GM12878 (cell line): ENCODE measurements around the gene LIF. TPM values are rescaled to one million over a fixed set of nuclear protein-coding genes. Genes with fewer than 3 reads are reported as not detected.
A peak's percentile ranks its signal among the peaks of the same experiment; 100 is the strongest.

ENCODE experiments used
- ASH2L ChIP-seq: fragments of 300-600, 200-600 bp; sonication (generic); IDR thresholded peaks from 2 replicates; pipeline ENCODE4 v1.6.1; 2017; ENCODE audit warnings: low read depth, mild to moderate bottlenecking, borderline replicate concordance
- BRCA1 ChIP-seq: IDR thresholded peaks from 2 replicates; pipeline ENCODE4 v1.6.1; 2011; ENCODE audit warnings: low read depth, low read length, improper control_type of control experiment
- CTCF ChIP-seq, 3 experiments: IDR thresholded peaks in 2 of 3; conservative IDR thresholded peaks in 1 of 3; 2 replicates each; pipeline ENCODE4 v1.5.1; 2011; ENCODE audit warnings: low read depth in 3 of 3, low read length in 3 of 3, mild to moderate bottlenecking in 3 of 3, control low read depth in 2 of 3, moderate library complexity in 2 of 3, inconsistent platforms in 1 of 3, mixed read lengths in 1 of 3; ENCODE audit not compliant: control insufficient read depth in 2 of 3, insufficient read depth in 1 of 3; ENCODE audit errors: extremely low read depth in 1 of 3
- E2F4 ChIP-seq: IDR thresholded peaks from 2 replicates; pipeline ENCODE4 v1.6.1; 2012; ENCODE audit warnings: low read depth, low read length, improper control_type of control experiment
- GATAD2B ChIP-seq: fragments of 450-650 bp; conservative IDR thresholded peaks from 2 replicates; pipeline ENCODE4 v1.6.1; 2017; ENCODE audit warnings: low read depth, mild to moderate bottlenecking, moderate library complexity
- HDAC2 ChIP-seq: fragments of 200-600 bp; sonication (generic); IDR thresholded peaks from 2 replicates; pipeline ENCODE4 v1.6.1; 2017
- IKZF2 ChIP-seq, 2 experiments: fragments of 450-650 bp; IDR thresholded peaks; 2 replicates each; pipeline ENCODE4 v1.6.1; 2017; ENCODE audit warnings: mild to moderate bottlenecking in 2 of 2, moderate library complexity in 2 of 2
- IRF5 ChIP-seq: fragments of 450-650 bp; IDR thresholded peaks from 2 replicates; pipeline ENCODE4 v1.6.1; 2017; ENCODE audit warnings: borderline replicate concordance
- MXI1 ChIP-seq: fragments of 150-350 bp; IDR thresholded peaks from 2 replicates; pipeline ENCODE4 v1.6.1; 2011; ENCODE audit warnings: low read depth, mild to moderate bottlenecking, inconsistent platforms, low read length, improper control_type of control experiment
- NFYB ChIP-seq: IDR thresholded peaks from 2 replicates; pipeline ENCODE4 v1.6.1; 2011; ENCODE audit warnings: low read depth, mild to moderate bottlenecking, low read length, improper control_type of control experiment, moderate library complexity; ENCODE audit not compliant: insufficient read depth
- NR2C1 ChIP-seq: fragments of 450-650 bp; IDR thresholded peaks from 2 replicates; pipeline ENCODE4 v1.6.1; 2017; ENCODE audit warnings: antibody characterized with exemption, mild to moderate bottlenecking, moderate library complexity
- RAD51 ChIP-seq: fragments of 450-650 bp; IDR thresholded peaks from 2 replicates; pipeline ENCODE4 v1.6.1; 2016; ENCODE audit warnings: moderate library complexity, mild to moderate bottlenecking, inconsistent platforms
- SKIL ChIP-seq: fragments of 450-650 bp; IDR thresholded peaks from 2 replicates; pipeline ENCODE4 v1.6.1; 2017; ENCODE audit warnings: mild to moderate bottlenecking, low read depth, inconsistent platforms; ENCODE audit not compliant: poor library complexity, severe bottlenecking
- SREBF1 ChIP-seq: IDR thresholded peaks from 2 replicates; pipeline ENCODE4 v1.6.1; 2012; ENCODE audit warnings: mild to moderate bottlenecking, low read length
- ZBTB33 ChIP-seq: fragments of 450-650 bp; IDR thresholded peaks from 2 replicates; pipeline ENCODE4 v1.6.1; 2017; ENCODE audit warnings: mild to moderate bottlenecking
- ZBTB4 ChIP-seq: fragments of 450-650 bp; formaldehyde crosslinking; IDR thresholded peaks from 2 replicates; pipeline ENCODE4 v1.4.0; 2022; ENCODE audit warnings: mild to moderate bottlenecking, moderate library complexity
- ZNF622 ChIP-seq: fragments of 450-650 bp; IDR thresholded peaks from 2 replicates; pipeline ENCODE4 v1.6.1; 2017; ENCODE audit warnings: mild to moderate bottlenecking, inconsistent platforms
- ZSCAN29 ChIP-seq: fragments of 450-650 bp; IDR thresholded peaks from 2 replicates; pipeline ENCODE4 v1.6.1; 2017; ENCODE audit warnings: mild to moderate bottlenecking, moderate library complexity
- polyA plus RNA-seq, 11 experiments: library from polyadenylated mRNA; depleted of rRNA in 4 of 11; unstranded in 6 of 11; stranded (reverse) in 5 of 11; fragments of >200 nt; fragmentation: Nextera tagmentation in 4 of 11; fragmentation: Illumina TruSeq in 1 of 11; extraction: Ambion mirVana in 4 of 11; extraction: Trizol in 1 of 11; gene quantifications; 1 replicate in 1 of 11; 2 replicates in 10 of 11; pipeline versions ENCODE4 v1.2.1 to v1.2.3, GENCODE V29; 2011 to 2016; ENCODE audit warnings: inconsistent platforms in 2 of 11, missing spikeins in 2 of 11, low read depth in 1 of 11
- total RNA-seq, 4 experiments: library from RNA; depleted of rRNA in 3 of 4; stranded (reverse); fragments of >200 nt in 3 of 4; fragmentation: Illumina TruSeq in 1 of 4; extraction: Trizol in 1 of 4; gene quantifications; 2 replicates each; pipeline versions ENCODE4 v1.2.1 to v1.2.3, GENCODE V29; 2013 to 2021

The LIF gene
- total and polyA plus RNA-seq, 10 of the 15 experiments (the other 5 are each of a cell fraction or from before 2014, with no cell fraction given), result 0.05 to 3.4 (median 0.97) TPM

- no peak for TF ChIP-seq E2F4
- no peak for TF ChIP-seq BRCA1
- peak; percentile 33; the same call in 1 of the 2 replicates for TF ChIP-seq GATAD2B
- no peak for TF ChIP-seq HDAC2
- no peak for TF ChIP-seq ASH2L
- no peak for TF ChIP-seq SKIL
- TF ChIP-seq MXI1, result no peak
- TF ChIP-seq CTCF (IDR thresholded peaks at IDR 0.05 in 2 of 3, conservative IDR thresholded peaks at IDR 0.05 in 1 of 3; ENCODE audit: control insufficient read depth in 2 of 3, extremely low read depth in 1 of 3, insufficient read depth in 1 of 3, low read depth in 3 of 3, low read length in 3 of 3), result no peak
- no peak for TF ChIP-seq ZNF622
- TF ChIP-seq SREBF1, result no peak
- TF ChIP-seq NR2C1, result 0 out of 2 replicates have a peak, but pooled peaks have one; percentile 21
- no peak for TF ChIP-seq NFYB
- no peak for TF ChIP-seq ZBTB4
- no peak for TF ChIP-seq IRF5
- TF ChIP-seq RAD51, result no peak
- no peak for TF ChIP-seq ZBTB33
- TF ChIP-seq IKZF2 (IDR thresholded peaks at IDR 0.05), result peak; percentile 72 to 81
- no peak for TF ChIP-seq ZSCAN29
Measured at GRCh38 chr22:30196141-30196879, 50.2 kb downstream of the LIF start (continued).
